Bronchial epithelial cell (primary cell): ENCODE measurements around the gene MAFG. TPM values are rescaled to one million over a fixed set of nuclear protein-coding genes. Genes with fewer than 3 reads are reported as not detected.
A peak's percentile ranks its signal among the peaks of the same experiment; 100 is the strongest.

Experiments used
- DNase-seq: peaks from one replicate; pipeline ENCODE4 v3.0.0-alpha.2; 2010; ENCODE audit warnings: low read depth
- FAIRE-seq: peaks from 2 replicates; lab custom pipeline; 2011; peaks lifted over from hg19 to GRCh38; lab: Jason Lieb, UNC
- H3K27me3 ChIP-seq: 2 replicates; pipeline ENCODE4 v1.5.1; 2011; ENCODE audit warnings: low read length; ENCODE audit not compliant: control insufficient read depth, insufficient read depth
- H3K36me3 ChIP-seq: 2 replicates; pipeline ENCODE4 v1.5.1; 2011; ENCODE audit warnings: low read length; ENCODE audit not compliant: control insufficient read depth, insufficient read depth
- H3K4me3 ChIP-seq: 2 replicates; pipeline ENCODE4 v1.5.1; 2011; ENCODE audit warnings: mild to moderate bottlenecking, low read depth, low read length, control low read depth
- CTCF ChIP-seq: IDR thresholded peaks from 2 replicates; pipeline ENCODE4 v1.5.1; 2011; ENCODE audit warnings: mild to moderate bottlenecking, moderate library complexity, low read length, control low read depth, inconsistent platforms; ENCODE audit not compliant: insufficient read depth, severe bottlenecking
- total RNA-seq: library from RNA; depleted of rRNA; stranded (reverse); fragments of >200 nt; gene quantifications from 2 replicates; pipeline ENCODE4 v1.2.1, GENCODE V29; 2014

MAFG gene
- total RNA-seq, 1 donor from 2014 or later, result 16.8 TPM

DNA sequence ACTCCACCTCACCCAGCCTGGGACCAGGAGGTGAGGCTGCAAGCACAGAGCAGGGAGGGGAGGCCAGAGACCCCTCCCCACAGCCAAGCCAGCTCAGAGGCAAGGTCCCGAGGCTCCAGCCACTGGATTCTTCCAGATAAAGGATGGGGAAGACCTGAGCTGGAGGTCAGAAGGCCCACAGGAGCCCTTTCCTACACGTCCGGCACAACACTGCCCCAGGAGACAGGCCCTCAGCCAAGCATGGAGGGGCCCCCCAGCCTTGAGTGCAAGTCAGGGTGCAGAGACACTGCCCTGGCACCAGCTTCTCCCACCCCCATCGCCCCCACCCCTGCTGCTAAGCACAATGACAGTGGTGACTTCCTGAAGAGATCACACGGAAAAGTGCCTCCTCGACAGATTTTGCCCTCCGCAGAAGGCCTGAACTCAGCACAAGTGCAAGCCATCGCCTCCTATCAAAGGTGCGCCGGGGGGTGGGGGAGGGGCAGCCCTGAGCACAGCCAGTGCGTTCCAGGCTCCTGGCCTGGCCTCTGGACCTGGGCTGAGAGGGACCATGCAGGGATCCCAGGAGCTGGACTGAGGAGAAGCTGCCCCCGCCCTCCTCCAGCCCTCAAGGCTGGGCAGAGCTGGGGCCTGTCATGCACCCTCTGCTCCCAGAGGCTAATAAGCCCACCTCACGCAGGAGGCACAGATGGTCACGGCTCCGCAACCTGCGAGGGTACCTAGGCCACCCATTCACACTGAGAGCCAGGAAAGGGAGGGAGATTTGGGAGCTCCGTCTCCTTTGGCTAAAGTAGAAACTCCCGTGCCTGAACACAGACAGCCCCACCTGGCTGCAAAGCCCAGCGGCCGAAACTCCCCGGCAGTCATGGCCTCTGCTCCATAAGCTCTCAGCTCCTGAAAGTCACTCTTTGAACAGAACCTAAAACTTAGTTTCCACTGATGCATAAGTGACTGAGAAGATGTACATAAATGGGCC, 2.7 kb downstream of the MAFG start:
- no peak for TF ChIP-seq CTCF
- peaks cover 11% of the 10 kb centered on the region for H3K36me3 ChIP-seq
- H3K27me3 ChIP-seq, result no peaks in the 10 kb centered on the region
- no peak overlapping the region for H3K4me3 ChIP-seq
- FAIRE-seq, result no peak
- no peak for DNase-seq

DNA sequence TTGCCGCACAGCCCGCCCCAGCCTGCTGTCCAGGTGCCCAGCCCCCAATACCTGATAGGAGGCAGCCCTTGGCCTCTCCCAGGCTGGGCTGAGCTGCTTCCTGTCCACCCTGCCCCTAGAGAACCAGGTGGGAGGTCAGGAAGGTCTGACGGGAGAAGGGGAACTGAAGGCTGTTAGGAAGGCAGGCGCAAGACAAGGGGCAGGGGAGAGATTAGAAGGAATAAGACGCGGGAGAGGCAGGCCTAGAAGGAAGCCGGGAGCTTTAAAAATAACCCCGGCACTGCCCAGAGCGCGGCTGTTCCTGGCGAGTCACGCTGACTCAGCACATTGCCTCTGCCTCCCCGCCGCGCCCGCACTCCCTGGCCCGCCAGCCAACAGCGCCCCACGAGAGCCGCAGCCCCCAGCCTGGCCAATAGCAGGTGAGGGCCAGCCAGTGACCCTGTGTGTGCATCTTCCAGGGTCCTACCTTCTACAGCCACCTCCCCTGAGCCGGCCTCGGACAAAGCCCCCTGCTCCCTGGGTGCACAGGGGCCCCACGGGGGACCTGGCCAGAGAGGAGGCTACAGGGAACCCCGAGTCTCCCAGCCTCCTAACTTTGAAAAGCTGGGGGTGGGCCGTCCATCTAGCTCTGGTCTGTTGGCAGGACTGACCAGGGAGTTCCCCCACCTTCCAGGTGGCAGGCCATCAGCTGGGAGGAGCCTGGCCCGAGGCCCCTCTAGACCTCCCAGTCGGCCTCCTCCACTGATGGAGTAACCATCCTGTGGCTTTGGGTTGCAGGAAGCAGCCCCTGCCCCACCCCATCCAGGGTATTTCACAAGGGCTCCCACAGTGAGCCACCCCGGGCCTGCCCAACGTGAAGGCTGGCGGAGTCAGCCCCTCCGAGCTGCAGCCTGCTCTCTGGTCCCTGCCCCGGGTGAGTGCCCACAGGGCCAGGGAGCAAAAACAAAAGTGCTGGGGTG, 4.0 kb downstream of the MAFG start:
- H3K4me3 ChIP-seq, result peak overlapping the region; percentile 31
- H3K36me3 ChIP-seq, result peaks cover 13% of the 10 kb centered on the region
- DNase-seq (peak; percentile 38), FAIRE-seq (no peak)
- no peaks in the 10 kb centered on the region for H3K27me3 ChIP-seq
- peak; percentile 2 for TF ChIP-seq CTCF

DNA sequence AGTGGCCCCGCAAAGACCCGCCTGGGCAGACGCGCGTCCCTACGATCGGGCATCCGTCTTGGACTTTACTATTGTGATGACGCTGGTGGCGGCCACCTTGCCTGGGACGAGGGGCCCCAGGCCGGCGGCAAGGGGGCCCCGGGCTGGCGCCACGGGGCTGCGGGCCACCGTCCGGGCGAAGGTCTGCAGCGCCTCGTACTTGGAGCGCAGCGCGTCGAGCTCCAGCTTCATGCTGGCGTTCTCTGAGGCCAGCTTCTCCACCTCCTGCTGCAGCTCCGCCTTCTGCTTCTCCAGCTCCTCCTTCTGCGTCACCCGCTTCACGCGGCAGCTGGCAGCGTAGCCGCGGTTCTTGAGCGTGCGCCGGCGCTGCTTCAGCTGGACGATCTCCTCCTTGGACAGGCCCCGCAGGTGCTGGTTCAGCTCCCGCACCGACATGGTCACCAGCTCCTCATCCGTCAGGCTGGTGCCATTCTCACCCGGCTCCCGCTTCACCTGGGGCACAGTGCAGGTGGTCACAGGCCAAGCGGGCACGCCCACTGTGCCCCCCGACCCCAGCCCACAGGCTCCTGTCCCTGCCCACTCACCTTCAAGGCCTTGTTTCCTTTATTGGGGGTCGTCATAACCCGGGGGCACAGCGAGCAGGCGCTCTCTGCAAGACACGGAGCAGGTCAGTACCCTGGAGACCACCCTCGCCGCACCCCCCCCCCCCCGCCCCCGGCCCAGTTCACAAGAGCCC, 4.8 kb downstream of the MAFG start:
- no peak for FAIRE-seq
- DNase-seq, result no peak
- Histone ChIP-seq H3K4me3 (peak overlapping the region; percentile 31), H3K27me3 (no peaks in the 10 kb centered on the region), H3K36me3 (peaks cover 13% of the 10 kb centered on the region)
- TF ChIP-seq CTCF, result no peak

DNA sequence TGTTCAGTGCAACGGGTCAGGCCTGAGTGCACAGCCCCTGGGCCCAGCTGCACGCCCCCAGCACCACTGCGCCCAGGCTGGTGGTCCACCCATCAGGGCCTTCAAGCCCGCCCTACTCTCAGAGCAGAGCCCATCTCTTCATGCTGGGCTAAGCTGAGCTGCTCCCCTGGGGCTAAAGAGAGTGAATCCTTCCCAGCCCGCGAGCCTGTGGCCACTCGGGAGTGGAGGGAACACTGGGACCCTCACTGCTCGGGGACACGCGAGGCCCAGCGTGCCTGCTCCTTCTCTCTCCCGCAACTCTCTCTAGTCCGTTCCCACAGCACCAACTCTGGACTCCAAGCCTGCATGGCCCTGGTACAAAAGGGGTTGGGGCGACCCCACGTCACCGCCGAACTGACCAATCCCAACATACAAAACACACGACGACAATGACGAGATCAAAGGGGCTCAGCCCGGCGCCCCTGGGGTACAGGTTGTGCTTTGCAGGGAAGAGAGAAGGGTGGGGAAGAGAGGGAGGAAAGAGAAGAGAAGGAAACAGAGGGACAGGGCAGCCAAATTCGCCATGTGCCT, 5.5 kb downstream of the MAFG start:
- no peaks in the 10 kb centered on the region for H3K27me3 ChIP-seq
- DNase-seq (no peak), FAIRE-seq (no peak)
- no peak overlapping the region for H3K4me3 ChIP-seq
- H3K36me3 ChIP-seq, result peaks cover 13% of the 10 kb centered on the region
- no peak for TF ChIP-seq CTCF

- DNase-seq (no peak), FAIRE-seq (no peak)
- Histone ChIP-seq H3K27me3 (no peaks in the 10 kb centered on the region), H3K4me3 (no peak overlapping the region), H3K36me3 (peaks cover 13% of the 10 kb centered on the region)
- TF ChIP-seq CTCF, result no peak
Measured at GRCh38 chr17:81921537-81921862, 6.0 kb downstream of the MAFG start.
